Cardiac fibroblast (primary cell): ENCODE data around the gene SYF2.
"Not testable (repeated sequence)": the region's sequence is repeated elsewhere in the genome, so short reads cannot be mapped to it uniquely, and the experiment has no call there.

Source experiments
- DNase-seq, 2 donors: peaks; one replicate each; pipeline versions ENCODE4 v3.0.0 to v3.0.0-alpha.2; 2010; ENCODE audit warnings: low read depth in 2 of 2
- H3K4me3 ChIP-seq, 2 donors: replicated peaks in 1 of 2; 1 replicate in 1 of 2; 2 replicates in 1 of 2; pipeline ENCODE4 v1.5.1; 2011; ENCODE audit warnings: low read depth in 2 of 2, low read length in 2 of 2, mild to moderate bottlenecking in 2 of 2, moderate library complexity in 1 of 2
- CTCF ChIP-seq: IDR thresholded peaks from one replicate; pipeline ENCODE4 v1.5.1; 2011; ENCODE audit warnings: low read depth, mild to moderate bottlenecking, low read length, inconsistent platforms

Gene SYF2

GRCh38 chr1:25239681-25240541 is 7.6 kb upstream of the SYF2 start:
- H3K4me3 ChIP-seq = peak overlapping the region; percentile 39 to 49
- TF ChIP-seq CTCF = peak; percentile 65
- peak; percentile 91 to 93 for DNase-seq

DNA sequence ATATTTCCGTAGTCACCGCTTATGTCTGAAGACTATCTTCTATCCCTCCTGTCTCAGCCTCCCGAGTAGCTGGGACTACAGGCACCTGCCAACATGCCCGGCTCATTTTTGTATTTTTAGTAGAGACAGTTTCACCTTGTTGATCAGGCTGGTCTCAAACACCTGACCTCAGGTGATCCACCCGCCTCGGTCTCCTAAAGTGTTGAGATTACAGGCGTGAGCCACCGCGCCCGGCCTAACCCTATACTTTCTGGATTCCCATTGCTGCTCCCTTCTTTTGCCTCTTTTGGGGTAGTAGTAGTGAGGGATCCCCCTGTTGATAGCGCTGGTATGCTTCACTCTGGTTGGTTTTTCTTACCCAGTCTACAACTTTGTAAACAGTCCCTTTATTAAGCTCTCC is 5.7 kb upstream of the SYF2 start:
- DNase-seq = no peak
- H3K4me3 ChIP-seq = no peak overlapping the region
- TF ChIP-seq CTCF = no peak

GRCh38 chr1:25236261-25236660 is 4.0 kb upstream of the SYF2 start:
- not testable (repeated sequence) for DNase-seq, H3K4me3 ChIP-seq

DNA sequence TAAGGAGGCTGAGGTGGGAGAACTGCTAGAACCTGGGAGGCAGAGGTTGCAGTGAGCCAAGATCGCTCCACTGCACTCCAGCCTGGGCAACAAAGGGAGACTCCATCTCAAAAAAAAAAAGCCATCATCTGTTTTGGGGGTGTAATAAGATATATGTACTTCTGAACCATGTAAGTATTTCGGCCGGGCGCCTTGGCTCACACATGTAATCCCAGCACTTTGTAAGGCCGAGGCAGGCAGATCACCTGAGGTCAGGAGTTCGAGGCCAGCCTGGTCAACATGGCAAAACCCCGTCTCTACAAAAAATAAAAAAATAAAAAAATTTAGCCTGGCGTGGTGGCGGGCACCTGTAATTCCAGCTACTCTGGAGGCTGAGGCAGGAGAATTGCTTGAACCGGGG is 3.1 kb upstream of the SYF2 start:
- not testable (repeated sequence) for H3K4me3 ChIP-seq, DNase-seq

GRCh38 chr1:25232866-25233784 is 823 bp upstream of the SYF2 start:
- no peak for TF ChIP-seq CTCF
- H3K4me3 ChIP-seq = peak overlapping the region; percentile 95 to 98
- peak; percentile 92 to 93 for DNase-seq

DNA sequence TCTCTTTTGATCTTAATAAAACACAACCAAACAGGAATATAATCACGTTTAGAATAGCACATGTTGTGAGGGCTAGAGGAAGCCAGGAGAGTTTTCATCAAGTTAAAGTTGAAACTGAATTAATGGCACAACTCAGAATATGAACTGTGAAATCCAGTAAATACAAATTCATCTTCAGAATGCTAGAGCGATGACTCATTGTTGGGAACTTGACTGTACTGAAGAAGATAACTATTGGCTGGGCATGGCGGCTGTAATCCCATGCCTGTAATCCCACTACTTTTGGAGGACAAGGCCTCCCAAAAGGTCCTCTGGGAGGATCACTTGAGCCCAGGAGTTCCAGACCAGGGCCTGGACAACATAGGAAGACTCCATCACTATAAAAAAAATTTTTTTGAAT is 8.8 kb downstream of the SYF2 start:
- no peak overlapping the region for H3K4me3 ChIP-seq
- peak; percentile 46 to 54 for DNase-seq
- TF ChIP-seq CTCF = no peak

DNA sequence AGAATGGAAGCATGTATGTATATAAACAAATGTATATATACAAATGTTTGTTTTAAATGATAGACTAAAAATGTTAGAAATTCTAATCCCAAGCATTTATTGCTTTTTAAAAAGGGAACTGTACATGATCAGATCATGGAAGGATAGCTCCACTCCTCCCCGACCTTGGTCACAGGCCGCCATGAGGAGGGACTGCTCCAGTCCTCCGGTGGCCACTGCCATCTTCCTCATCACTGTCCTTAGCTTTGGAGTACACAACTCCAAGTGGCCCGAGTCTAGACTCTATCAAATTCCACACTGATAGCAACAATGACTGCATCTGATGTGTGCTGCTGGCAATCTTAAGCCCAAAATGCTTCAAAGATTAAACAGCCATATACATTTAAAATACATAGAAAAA is 9.7 kb downstream of the SYF2 start:
- DNase-seq = no peak
- no peak for TF ChIP-seq CTCF
- no peak overlapping the region for H3K4me3 ChIP-seq
